ENCODE results near the gene SERPINF2.
"Not testable (repeated sequence)": the region's sequence is repeated elsewhere in the genome, so short reads cannot be mapped to it uniquely, and the experiment has no call there.

The SERPINF2 gene

DNA sequence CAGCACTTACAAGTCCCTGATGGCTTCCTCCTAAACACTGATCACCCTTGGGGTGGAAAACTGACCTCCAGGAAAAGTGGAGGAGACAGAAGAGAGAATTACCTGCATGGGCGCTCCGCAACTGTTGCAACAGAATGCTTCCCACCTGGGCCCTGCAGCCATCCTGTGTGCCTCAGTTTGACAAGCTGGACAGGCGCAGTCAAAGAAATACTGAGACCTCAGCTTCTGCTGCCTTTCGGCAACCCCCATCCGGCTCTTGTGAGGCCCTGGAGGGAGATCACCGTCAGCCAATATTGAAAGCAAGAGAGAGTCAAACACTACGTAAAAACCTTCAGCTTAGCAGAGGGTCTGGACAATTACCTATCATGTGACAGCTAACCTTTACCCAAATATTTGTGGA is 44.0 kb downstream of the SERPINF2 start:
- in situ Hi-C loops (cut with HindIII; ENCODE audit: low sequenced_read_pairs), result no loop called here

- in situ Hi-C loops (cut with HindIII; ENCODE audit: low sequenced_read_pairs), result no loop called here
Observed at GRCh38 chr17:1787301-1787902, 44.7 kb downstream of the SERPINF2 start.

GRCh38 chr17:1789936-1790335 is 47.3 kb downstream of the SERPINF2 start:
- in situ Hi-C loops (cut with HindIII; ENCODE audit: low sequenced_read_pairs), result no loop called here

GRCh38 chr17:1792495-1793446 is 50.1 kb downstream of the SERPINF2 start:
- in situ Hi-C loops (cut with HindIII; ENCODE audit: low sequenced_read_pairs), result no loop called here

GRCh38 chr17:1793447-1793806 is 50.8 kb downstream of the SERPINF2 start:
- in situ Hi-C loops (cut with HindIII; ENCODE audit: low sequenced_read_pairs), result no loop called here

DNA sequence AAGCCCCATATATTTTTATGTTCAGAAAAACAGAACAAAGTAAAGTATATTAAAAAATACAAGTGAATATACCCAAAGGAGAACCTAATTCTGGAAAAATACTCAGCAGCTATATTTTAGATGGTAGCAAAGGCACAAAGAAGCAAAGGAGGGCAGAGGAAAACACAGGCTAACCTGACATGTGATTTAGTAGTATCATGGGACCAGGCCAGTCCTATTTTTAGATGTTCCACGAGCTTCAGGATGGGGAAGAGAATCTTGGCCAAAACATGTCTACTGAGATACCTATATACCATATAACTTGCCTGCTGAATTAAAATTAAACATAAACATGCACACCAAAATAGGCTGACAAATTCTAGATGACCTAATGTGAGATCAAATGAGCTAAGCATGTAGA is 54.1 kb downstream of the SERPINF2 start:
- in situ Hi-C loops (cut with HindIII; ENCODE audit: low sequenced_read_pairs), result no loop called here

- in situ Hi-C loops (cut with HindIII; ENCODE audit: low sequenced_read_pairs), result no loop called here
Observed at GRCh38 chr17:1797323-1797722, 54.7 kb downstream of the SERPINF2 start.

DNA sequence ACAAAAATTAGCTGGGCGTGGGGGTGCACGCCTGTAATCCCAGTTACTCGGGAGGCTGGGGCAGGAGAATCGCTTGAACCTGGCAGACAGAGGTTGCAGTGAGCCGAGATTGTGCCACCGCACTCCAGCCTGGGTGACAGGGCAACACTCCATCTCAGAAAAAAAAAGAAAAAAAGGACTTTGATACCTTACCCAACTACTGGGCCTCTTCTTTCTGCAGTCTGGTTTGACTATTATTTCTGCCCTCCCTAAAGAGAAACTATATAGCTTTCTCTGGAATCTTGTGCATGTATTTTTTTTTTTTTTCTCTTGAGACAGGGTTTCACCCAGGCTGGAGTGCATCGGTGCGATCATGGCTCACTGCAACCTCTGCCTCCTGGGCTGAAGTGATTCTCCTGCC is 55.2 kb downstream of the SERPINF2 start:
- in situ Hi-C loops (cut with HindIII; ENCODE audit: low sequenced_read_pairs), result not testable (repeated sequence)

DNA sequence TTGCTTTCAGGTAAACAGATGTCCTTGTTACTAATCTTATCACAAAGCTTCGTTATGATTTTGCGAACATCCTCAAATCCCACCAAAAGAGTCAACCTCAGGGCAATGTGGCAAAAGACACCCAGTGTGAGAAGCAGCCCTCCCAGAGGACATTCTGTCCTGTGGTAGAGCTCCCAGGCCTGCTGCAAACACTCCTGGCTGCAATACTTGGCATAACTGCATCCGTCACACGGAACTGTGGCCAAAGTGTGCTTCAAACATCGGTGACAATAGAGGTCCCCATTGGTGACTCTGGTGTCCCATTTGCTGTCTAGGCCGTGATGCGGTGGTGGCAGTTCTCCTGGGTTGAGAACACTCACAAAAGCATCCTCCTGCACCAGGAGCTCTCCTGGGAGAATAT is 57.6 kb downstream of the SERPINF2 start:
- in situ Hi-C loops (cut with HindIII; ENCODE audit: low sequenced_read_pairs), result no loop called here

DNA sequence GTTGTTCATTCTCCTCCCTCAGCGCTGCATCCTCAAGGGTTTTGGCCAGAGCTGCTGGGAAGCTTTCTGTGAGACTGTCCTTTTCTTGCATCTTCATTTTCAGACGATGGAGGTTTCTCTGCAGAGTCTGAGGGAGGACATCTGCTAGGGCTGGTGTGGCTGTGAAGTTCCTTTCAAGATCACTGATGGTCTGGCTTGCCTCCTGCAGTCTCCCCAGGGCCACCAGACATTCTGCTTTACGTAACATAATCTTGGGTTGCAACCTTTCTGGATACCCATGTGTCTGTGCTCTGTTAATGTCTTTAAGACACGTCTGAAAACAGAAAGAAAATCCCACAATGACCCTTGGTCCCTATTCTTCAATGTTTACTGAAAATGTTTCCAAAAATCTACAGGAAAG is 58.0 kb downstream of the SERPINF2 start:
- in situ Hi-C loops (cut with HindIII; ENCODE audit: low sequenced_read_pairs), result no loop called here

DNA sequence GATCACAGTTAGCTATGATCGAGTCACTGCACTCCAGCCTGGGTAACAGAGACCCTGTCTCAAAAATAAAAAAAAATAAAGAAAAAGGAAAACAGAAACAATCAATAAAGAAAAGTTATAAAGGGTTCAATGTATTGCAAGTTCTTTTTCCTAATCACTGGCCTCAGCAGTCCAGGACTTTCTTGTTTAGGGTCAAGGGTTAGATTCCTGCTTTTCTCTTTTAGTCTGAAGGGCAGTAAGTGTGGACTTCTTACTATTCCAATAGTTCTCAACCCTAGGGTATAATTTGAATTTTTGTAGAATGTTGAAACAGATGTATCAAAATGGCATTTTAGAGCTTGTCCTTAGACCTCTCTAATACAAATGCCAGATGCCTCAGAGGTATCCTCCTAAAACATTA is 59.8 kb downstream of the SERPINF2 start:
- in situ Hi-C loops (cut with HindIII; ENCODE audit: low sequenced_read_pairs), result no loop called here

- in situ Hi-C loops (cut with HindIII; ENCODE audit: low sequenced_read_pairs), result no loop called here
Observed at GRCh38 chr17:1803280-1803679, 60.6 kb downstream of the SERPINF2 start.
